OCI-LY1 (cell line): ENCODE results near the gene MCF2L2.

Experiments used
- EZH2 ChIP-seq: fragments of 200-600 bp; sonication (generic), shearing (Covaris generic); IDR thresholded peaks from 2 replicates; pipeline ENCODE4 v1.8.0; 2017; ENCODE audit warnings: borderline replicate concordance, mixed run types, mild to moderate bottlenecking, antibody characterized with exemption, low read length, moderate library complexity, mixed read lengths
- TF ChIP-seq, protein P1 (sequence below): fragments of 200-600 bp; sonication (generic), shearing (Covaris generic); IDR thresholded peaks from 2 replicates; pipeline ENCODE4 v1.5.1; 2017; ENCODE audit warnings: mild to moderate bottlenecking, antibody characterized with exemption, low read length, moderate library complexity, mixed read lengths

DNA sequence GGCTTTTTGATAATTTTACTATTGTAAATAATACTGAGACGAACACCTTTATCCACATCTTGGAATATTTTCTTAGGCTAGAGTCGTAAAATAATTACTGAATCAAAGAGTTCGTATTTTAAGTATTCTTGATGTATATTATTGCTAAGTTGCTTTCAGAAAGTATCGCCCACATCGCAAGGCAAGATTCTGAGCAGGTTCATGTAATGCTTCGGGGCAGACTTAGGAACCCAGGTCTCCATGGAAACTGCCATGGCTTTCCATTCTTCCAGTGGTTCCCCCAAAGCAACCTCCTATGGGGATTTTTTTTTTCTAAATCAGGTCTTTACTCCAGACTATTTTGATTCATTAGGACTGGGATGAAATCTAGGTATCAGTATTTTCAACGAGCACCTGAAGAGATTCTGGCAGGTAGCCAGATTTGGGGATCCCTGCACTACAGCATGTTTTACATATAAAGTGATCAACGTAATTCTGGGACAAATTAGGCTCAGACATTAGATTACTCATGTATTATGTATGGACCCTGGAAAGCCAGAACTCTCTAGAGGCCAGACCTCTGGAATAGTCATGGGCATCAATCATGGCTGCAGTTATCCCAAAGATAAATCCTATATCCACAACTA is 88.8 kb downstream of the MCF2L2 start:
- TF ChIP-seq, protein P1, sequence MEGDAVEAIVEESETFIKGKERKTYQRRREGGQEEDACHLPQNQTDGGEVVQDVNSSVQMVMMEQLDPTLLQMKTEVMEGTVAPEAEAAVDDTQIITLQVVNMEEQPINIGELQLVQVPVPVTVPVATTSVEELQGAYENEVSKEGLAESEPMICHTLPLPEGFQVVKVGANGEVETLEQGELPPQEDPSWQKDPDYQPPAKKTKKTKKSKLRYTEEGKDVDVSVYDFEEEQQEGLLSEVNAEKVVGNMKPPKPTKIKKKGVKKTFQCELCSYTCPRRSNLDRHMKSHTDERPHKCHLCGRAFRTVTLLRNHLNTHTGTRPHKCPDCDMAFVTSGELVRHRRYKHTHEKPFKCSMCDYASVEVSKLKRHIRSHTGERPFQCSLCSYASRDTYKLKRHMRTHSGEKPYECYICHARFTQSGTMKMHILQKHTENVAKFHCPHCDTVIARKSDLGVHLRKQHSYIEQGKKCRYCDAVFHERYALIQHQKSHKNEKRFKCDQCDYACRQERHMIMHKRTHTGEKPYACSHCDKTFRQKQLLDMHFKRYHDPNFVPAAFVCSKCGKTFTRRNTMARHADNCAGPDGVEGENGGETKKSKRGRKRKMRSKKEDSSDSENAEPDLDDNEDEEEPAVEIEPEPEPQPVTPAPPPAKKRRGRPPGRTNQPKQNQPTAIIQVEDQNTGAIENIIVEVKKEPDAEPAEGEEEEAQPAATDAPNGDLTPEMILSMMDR: no peak
- no peak for TF ChIP-seq EZH2
